C4-2B (cell line): Measurements from ENCODE around the gene NPM1.

Source experiments
- CTCF ChIP-seq: fragments of 450-650 bp; conservative IDR thresholded peaks from 2 replicates; pipeline ENCODE4 v1.5.1; 2017; ENCODE audit warnings: mild to moderate bottlenecking
- ZFX ChIP-seq: fragments of 450-650 bp; IDR thresholded peaks from 2 replicates; pipeline ENCODE4 v1.6.1; 2017

- TF ChIP-seq CTCF (no peak), ZFX (no peak)
These were observed 13.7 kb downstream of the NPM1 start for GRCh38 chr5:171401167-171401947.
